ENCODE results near the gene EYA2.

DNA sequence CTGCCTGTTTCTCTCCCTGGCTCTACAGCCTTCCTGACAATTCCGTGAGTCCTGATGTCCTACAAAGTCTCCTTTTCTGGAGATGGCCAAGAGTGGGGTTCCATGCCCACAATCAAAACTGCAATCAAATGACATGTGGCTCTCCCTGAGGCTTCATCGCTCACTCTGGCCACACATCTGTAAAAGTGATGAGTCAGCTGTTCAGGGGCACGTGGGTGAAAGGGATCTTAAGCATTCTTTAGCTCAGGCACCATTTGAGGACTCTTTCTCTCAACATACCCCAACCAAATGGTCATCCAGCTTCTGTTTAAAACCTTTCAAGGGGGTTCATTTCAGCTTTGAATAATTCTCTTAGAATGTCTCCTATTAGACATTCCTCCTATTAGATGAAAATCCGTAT is 42.3 kb upstream of the EYA2 start:
- TF ChIP-seq, protein P1, sequence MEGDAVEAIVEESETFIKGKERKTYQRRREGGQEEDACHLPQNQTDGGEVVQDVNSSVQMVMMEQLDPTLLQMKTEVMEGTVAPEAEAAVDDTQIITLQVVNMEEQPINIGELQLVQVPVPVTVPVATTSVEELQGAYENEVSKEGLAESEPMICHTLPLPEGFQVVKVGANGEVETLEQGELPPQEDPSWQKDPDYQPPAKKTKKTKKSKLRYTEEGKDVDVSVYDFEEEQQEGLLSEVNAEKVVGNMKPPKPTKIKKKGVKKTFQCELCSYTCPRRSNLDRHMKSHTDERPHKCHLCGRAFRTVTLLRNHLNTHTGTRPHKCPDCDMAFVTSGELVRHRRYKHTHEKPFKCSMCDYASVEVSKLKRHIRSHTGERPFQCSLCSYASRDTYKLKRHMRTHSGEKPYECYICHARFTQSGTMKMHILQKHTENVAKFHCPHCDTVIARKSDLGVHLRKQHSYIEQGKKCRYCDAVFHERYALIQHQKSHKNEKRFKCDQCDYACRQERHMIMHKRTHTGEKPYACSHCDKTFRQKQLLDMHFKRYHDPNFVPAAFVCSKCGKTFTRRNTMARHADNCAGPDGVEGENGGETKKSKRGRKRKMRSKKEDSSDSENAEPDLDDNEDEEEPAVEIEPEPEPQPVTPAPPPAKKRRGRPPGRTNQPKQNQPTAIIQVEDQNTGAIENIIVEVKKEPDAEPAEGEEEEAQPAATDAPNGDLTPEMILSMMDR (IDR thresholded peaks at IDR 0.05 in 4 of 5, conservative IDR thresholded peaks at IDR 0.05 in 1 of 5): no peak
- no peak for TF ChIP-seq POLR2A (IDR thresholded peaks at IDR 0.05)
